DOHH2 (cell line): ENCODE results near the gene KCNJ6.

Experiments used
- H3F3A ChIP-seq: fragments of 200-600 bp; sonication (generic), shearing (Covaris generic); 2 replicates; pipeline ENCODE4 v1.6.0; 2016; ENCODE audit warnings: antibody characterized with exemption, mild to moderate bottlenecking; ENCODE audit not compliant: control insufficient read depth, insufficient read depth
- H3K27ac ChIP-seq: fragments of 200-600 bp; sonication (generic); 2 replicates; pipeline ENCODE4 v1.5.1; 2014; ENCODE audit warnings: low read depth, mild to moderate bottlenecking, low read length, moderate library complexity
- H3K27me3 ChIP-seq: fragments of 200-600 bp; sonication (generic); 2 replicates; pipeline ENCODE4 v1.6.1; 2014; ENCODE audit warnings: mild to moderate bottlenecking, low read length, mixed read lengths; ENCODE audit not compliant: control insufficient read depth
- H3K36me3 ChIP-seq: fragments of 200-600 bp; sonication (generic); 2 replicates; pipeline ENCODE4 v1.6.1; 2014; ENCODE audit warnings: mild to moderate bottlenecking, low read length, moderate library complexity, mixed read lengths; ENCODE audit not compliant: control insufficient read depth
- H3K4me1 ChIP-seq: fragments of 200-600 bp; sonication (generic); 2 replicates; pipeline ENCODE4 v1.6.1; 2014; ENCODE audit warnings: mild to moderate bottlenecking, low read length, mixed read lengths; ENCODE audit not compliant: control insufficient read depth
- H3K4me2 ChIP-seq: fragments of 200-600 bp; sonication (generic); 2 replicates; pipeline ENCODE4 v1.6.0; 2014; ENCODE audit warnings: mild to moderate bottlenecking, low read length, moderate library complexity
- H3K4me3 ChIP-seq: fragments of 200-600 bp; sonication (generic); 2 replicates; pipeline ENCODE4 v1.5.1; 2014; ENCODE audit warnings: mild to moderate bottlenecking, low read length, mixed read lengths
- H3K79me2 ChIP-seq: fragments of 200-600 bp; sonication (generic); 2 replicates; pipeline ENCODE4 v1.6.1; 2014; ENCODE audit warnings: mild to moderate bottlenecking, low read length, mixed read lengths; ENCODE audit not compliant: control insufficient read depth
- H3K9me2 ChIP-seq: fragments of 200-600 bp; sonication (generic); replicated peaks from 2 replicates; pipeline ENCODE4 v1.6.1; 2014; ENCODE audit warnings: mild to moderate bottlenecking, low read length, mixed read lengths; ENCODE audit not compliant: control insufficient read depth
- H3K9me3 ChIP-seq: fragments of 200-600 bp; sonication (generic); 2 replicates; pipeline ENCODE4 v1.6.1; 2014; ENCODE audit warnings: antibody characterized with exemption, low read length, mixed read lengths; ENCODE audit not compliant: control insufficient read depth, insufficient read depth
- H4K20me1 ChIP-seq: fragments of 200-600 bp; sonication (generic); 2 replicates; pipeline ENCODE4 v1.6.0; 2014; ENCODE audit warnings: low read depth, mild to moderate bottlenecking, antibody characterized with exemption, low read length, moderate library complexity; ENCODE audit not compliant: control insufficient read depth, insufficient read depth
- CTCF ChIP-seq: fragments of 200-600 bp; sonication (generic); IDR thresholded peaks from one replicate; pipeline ENCODE4 v1.5.1; 2014; ENCODE audit warnings: antibody characterized with exemption, mild to moderate bottlenecking, low read depth, low read length; ENCODE audit not compliant: poor library complexity, severe bottlenecking
- EZH2phosphoT487 ChIP-seq: fragments of 200-600 bp; sonication (generic); IDR thresholded peaks from 2 replicates; pipeline ENCODE4 v1.6.1; 2017; ENCODE audit warnings: borderline replicate concordance, mild to moderate bottlenecking, antibody characterized with exemption, low read length, moderate library complexity, mixed read lengths

Gene KCNJ6

GRCh38 chr21:37769656-37770055, 146.6 kb downstream of the KCNJ6 start:
- H3K9me3 ChIP-seq = no peaks in the 10 kb centered on the region
- no peaks in the 10 kb centered on the region for H3K79me2 ChIP-seq
- no peak for TF ChIP-seq EZH2phosphoT487
- TF ChIP-seq CTCF = no peak
- no peaks in the 10 kb centered on the region for H3K4me1 ChIP-seq
- H3K9me2 ChIP-seq = no peaks in the 10 kb centered on the region
- H3K36me3 ChIP-seq = no peaks in the 10 kb centered on the region
- no peaks in the 10 kb centered on the region for H3K27me3 ChIP-seq
- H3K4me2 ChIP-seq = no peak overlapping the region
- no peak overlapping the region for H3K4me3 ChIP-seq
- no peaks in the 10 kb centered on the region for H3F3A ChIP-seq
- H4K20me1 ChIP-seq = no peaks in the 10 kb centered on the region
- no peak overlapping the region for H3K27ac ChIP-seq

GRCh38 chr21:37767984-37768383, 148.3 kb downstream of the KCNJ6 start:
- no peaks in the 10 kb centered on the region for H3K9me3 ChIP-seq
- H3K36me3 ChIP-seq = no peaks in the 10 kb centered on the region
- no peaks in the 10 kb centered on the region for H4K20me1 ChIP-seq
- TF ChIP-seq CTCF = no peak
- TF ChIP-seq EZH2phosphoT487 = no peak
- H3K4me3 ChIP-seq = no peak overlapping the region
- no peaks in the 10 kb centered on the region for H3K27me3 ChIP-seq
- no peaks in the 10 kb centered on the region for H3K4me1 ChIP-seq
- no peak overlapping the region for H3K4me2 ChIP-seq
- no peaks in the 10 kb centered on the region for H3F3A ChIP-seq
- H3K27ac ChIP-seq = no peak overlapping the region
- H3K79me2 ChIP-seq = no peaks in the 10 kb centered on the region
- no peaks in the 10 kb centered on the region for H3K9me2 ChIP-seq

- H3K27ac ChIP-seq = no peak overlapping the region
- H3K4me2 ChIP-seq = no peak overlapping the region
- no peaks in the 10 kb centered on the region for H3K9me3 ChIP-seq
- no peaks in the 10 kb centered on the region for H3F3A ChIP-seq
- H4K20me1 ChIP-seq = no peaks in the 10 kb centered on the region
- no peaks in the 10 kb centered on the region for H3K27me3 ChIP-seq
- H3K9me2 ChIP-seq = no peaks in the 10 kb centered on the region
- no peak overlapping the region for H3K4me3 ChIP-seq
- no peaks in the 10 kb centered on the region for H3K79me2 ChIP-seq
- TF ChIP-seq EZH2phosphoT487 = no peak
- TF ChIP-seq CTCF = no peak
- no peaks in the 10 kb centered on the region for H3K4me1 ChIP-seq
- H3K36me3 ChIP-seq = no peaks in the 10 kb centered on the region
Observed at GRCh38 chr21:37766129-37766528, 150.1 kb downstream of the KCNJ6 start.
